H9 (cell line): ENCODE results near the gene RYR3. TPM values are rescaled to one million over a fixed set of nuclear protein-coding genes. Genes with fewer than 3 reads are reported as not detected.

Source experiments
- DNase-seq: peaks from one replicate; pipeline ENCODE4 v3.0.0-alpha.2; 2017
- H2AFZ ChIP-seq: one replicate; pipeline ENCODE4 v1.6.1; 2013; ENCODE audit warnings: mild to moderate bottlenecking, low read length, control low read depth, moderate library complexity
- H2AK5ac ChIP-seq: 2 replicates; pipeline ENCODE4 v1.6.1; 2013; ENCODE audit warnings: low read length, control low read depth, mixed read lengths; ENCODE audit not compliant: insufficient read length
- H2BK120ac ChIP-seq: one replicate; pipeline ENCODE4 v1.6.1; 2013; ENCODE audit warnings: low read depth, mild to moderate bottlenecking, low read length, control low read depth, inconsistent platforms; ENCODE audit not compliant: poor library complexity, severe bottlenecking
- H2BK12ac ChIP-seq: 2 replicates; pipeline ENCODE4 v1.6.1; 2013; ENCODE audit warnings: low read length, control low read depth, mixed read lengths, low read depth; ENCODE audit not compliant: insufficient read length
- H2BK15ac ChIP-seq: 2 replicates; pipeline ENCODE4 v1.6.1; 2013; ENCODE audit warnings: low read depth, low read length, control low read depth
- H2BK20ac ChIP-seq: one replicate; pipeline ENCODE4 v1.6.1; 2013; ENCODE audit warnings: low read depth, mild to moderate bottlenecking, low read length, control low read depth, inconsistent platforms; ENCODE audit not compliant: poor library complexity, severe bottlenecking
- H2BK5ac ChIP-seq: 2 replicates; pipeline ENCODE4 v1.6.1; 2013; ENCODE audit warnings: low read length, control low read depth, mixed read lengths; ENCODE audit not compliant: insufficient read length
- H3K14ac ChIP-seq: 2 replicates; pipeline ENCODE4 v1.6.1; 2013; ENCODE audit warnings: low read length, control low read depth; ENCODE audit not compliant: insufficient read depth
- H3K18ac ChIP-seq: 2 replicates; pipeline ENCODE4 v1.6.1; 2013; ENCODE audit warnings: low read depth, mild to moderate bottlenecking, mixed read lengths, low read length, control low read depth; ENCODE audit not compliant: insufficient read length
- H3K23ac ChIP-seq: 2 replicates; pipeline ENCODE4 v1.6.1; 2013; ENCODE audit warnings: low read length, control low read depth, mixed read lengths, low read depth; ENCODE audit not compliant: insufficient read length
- H3K23me2 ChIP-seq: 2 replicates; pipeline ENCODE4 v1.6.1; 2013; ENCODE audit warnings: low read depth, mild to moderate bottlenecking, mixed read lengths, low read length, control low read depth; ENCODE audit not compliant: insufficient read length, poor library complexity, severe bottlenecking
- H3K27ac ChIP-seq: 2 replicates; pipeline ENCODE4 v1.5.1; 2013; ENCODE audit warnings: low read length, control low read depth, mixed read lengths, low read depth; ENCODE audit not compliant: insufficient read length
- H3K27me3 ChIP-seq: 2 replicates; pipeline ENCODE4 v1.6.1; 2013; ENCODE audit warnings: low read length, control low read depth, inconsistent platforms; ENCODE audit not compliant: insufficient read depth
- H3K4ac ChIP-seq: 2 replicates; pipeline ENCODE4 v1.6.1; 2013; ENCODE audit warnings: low read depth, mild to moderate bottlenecking, control low read depth, inconsistent platforms, low read length, moderate library complexity
- H3K4me1 ChIP-seq: 2 replicates; pipeline ENCODE4 v1.6.1; 2013; ENCODE audit warnings: low read length, control low read depth, inconsistent platforms; ENCODE audit not compliant: insufficient read depth
- H3K4me2 ChIP-seq: 2 replicates; pipeline ENCODE4 v1.6.1; 2013; ENCODE audit warnings: low read length, control low read depth, mixed read lengths; ENCODE audit not compliant: insufficient read length, insufficient read depth
- H3K56ac ChIP-seq: 2 replicates; pipeline ENCODE4 v1.6.1; 2013; ENCODE audit warnings: low read depth, mild to moderate bottlenecking, mixed read lengths, low read length, control low read depth; ENCODE audit not compliant: insufficient read length
- H3K79me1 ChIP-seq: 2 replicates; pipeline ENCODE4 v1.6.1; 2013; ENCODE audit warnings: low read depth, mild to moderate bottlenecking, moderate library complexity, low read length, control low read depth, inconsistent platforms; ENCODE audit not compliant: insufficient read depth, poor library complexity, severe bottlenecking
- H3K79me2 ChIP-seq: 2 replicates; pipeline ENCODE4 v1.6.1; 2013; ENCODE audit warnings: low read length, control low read depth, inconsistent platforms; ENCODE audit not compliant: insufficient read depth
- H3K9ac ChIP-seq: 2 replicates; pipeline ENCODE4 v1.6.1; 2013; ENCODE audit warnings: low read length, control low read depth, mixed read lengths; ENCODE audit not compliant: insufficient read length; ENCODE audit errors: extremely low read depth
- H3K9me3 ChIP-seq: one replicate; pipeline ENCODE4 v1.6.1; 2013; ENCODE audit warnings: low read depth, low read length, inconsistent platforms; ENCODE audit not compliant: control insufficient read depth
- H3T11ph ChIP-seq: one replicate; pipeline ENCODE4 v1.6.1; 2013; ENCODE audit warnings: mild to moderate bottlenecking, low read length, control low read depth, inconsistent platforms
- H4K20me1 ChIP-seq: one replicate; pipeline ENCODE4 v1.6.1; 2013; ENCODE audit not compliant: control insufficient read depth, insufficient read length, insufficient read depth
- H4K5ac ChIP-seq: 2 replicates; pipeline ENCODE4 v1.6.1; 2013; ENCODE audit warnings: low read depth, mild to moderate bottlenecking, mixed read lengths, low read length, control low read depth; ENCODE audit not compliant: insufficient read length
- H4K8ac ChIP-seq: replicated peaks from 2 replicates; pipeline ENCODE4 v1.6.1; 2013; ENCODE audit warnings: low read length, control low read depth, mixed read lengths, low read depth; ENCODE audit not compliant: insufficient read length
- H4K91ac ChIP-seq: 2 replicates; pipeline ENCODE4 v1.6.1; 2013; ENCODE audit warnings: low read depth, mild to moderate bottlenecking, moderate library complexity, mixed read lengths, low read length, control low read depth; ENCODE audit not compliant: insufficient read length
- H3K27ac Mint-ChIP-seq, 3 experiments: 2 replicates in 2 of 3; 3 replicates in 1 of 3; pipeline ENCODE4 v1.8.0; 2020 to 2021; ENCODE audit warnings: mixed read lengths in 3 of 3, mild to moderate bottlenecking in 1 of 3, moderate library complexity in 1 of 3
- H3K27me3 Mint-ChIP-seq: 2 replicates; pipeline ENCODE4 v1.8.0; 2021; ENCODE audit warnings: low read depth, mild to moderate bottlenecking, moderate library complexity, mixed read lengths
- H3K36me3 Mint-ChIP-seq, 3 experiments: 2 replicates in 2 of 3; 3 replicates in 1 of 3; pipeline ENCODE4 v1.8.0; 2020 to 2021; ENCODE audit warnings: low read depth in 3 of 3, mixed read lengths in 3 of 3; ENCODE audit not compliant: insufficient read depth in 1 of 3
- H3K4me1 Mint-ChIP-seq, 2 experiments: 2 replicates each; pipeline ENCODE4 v1.8.0; 2020; ENCODE audit warnings: mixed read lengths in 2 of 2
- H3K4me3 Mint-ChIP-seq, 2 experiments: 2 replicates in 1 of 2; 3 replicates in 1 of 2; pipeline ENCODE4 v1.8.0; 2020 to 2021; ENCODE audit warnings: mild to moderate bottlenecking in 2 of 2, mixed read lengths in 2 of 2, moderate library complexity in 1 of 2
- H3K9me3 Mint-ChIP-seq, 2 experiments: 2 replicates in 1 of 2; 3 replicates in 1 of 2; pipeline ENCODE4 v1.8.0; 2020; ENCODE audit warnings: mild to moderate bottlenecking in 2 of 2, mixed read lengths in 2 of 2, moderate library complexity in 1 of 2
- CTCF ChIP-seq: fragments of 200-600 bp; sonication (generic); conservative IDR thresholded peaks from 3 replicates; pipeline ENCODE4 v1.8.0; 2021; ENCODE audit warnings: antibody characterized with exemption, mild to moderate bottlenecking
- WGBS: extraction: QIAGEN DNeasy Blood & Tissue Kit; methylation state at CpG from one replicate; pipeline ENCODE4 v1.1.7; 2013; ENCODE audit warnings: missing lambda C conversion rate, low lambda C conversion rate, mixed read lengths; ENCODE audit not compliant: insufficient read length; ENCODE audit errors: extremely low coverage; 5-methylcytosine and 5-hydroxymethylcytosine counted together
- total RNA-seq: library from RNA; stranded (reverse); gene quantifications from 2 replicates; pipeline ENCODE4 v1.2.1, GENCODE V29; 2021

The RYR3 gene
- total RNA-seq, 1 experiment from 2014 or later = 0.85 TPM

GRCh38 chr15:33454346-33454745 lies 143.6 kb downstream of the RYR3 start:
- no peak overlapping the region for H2BK120ac ChIP-seq

More at GRCh38 chr15:33454346-33454745, 143.6 kb downstream of the RYR3 start:
- Histone ChIP-seq H2BK5ac (no peak overlapping the region), H3K23me2 (no peaks in the 10 kb centered on the region), H3K27ac (no peak overlapping the region), H3K79me1 (no peaks in the 10 kb centered on the region), H4K5ac (no peak overlapping the region), H2BK12ac (no peak overlapping the region), H2BK20ac (no peak overlapping the region), H4K8ac (no peak overlapping the region), H3K4me2 (no peak overlapping the region), H4K91ac (no peak overlapping the region), H3K4me1 (peaks cover 2% of the 10 kb centered on the region; the same call in 1 of the 2 replicates), H3K9ac (no peak overlapping the region), H3K23ac (no peak overlapping the region), H3K18ac (no peak overlapping the region), H2BK15ac (no peak overlapping the region), H3K9me3 (no peaks in the 10 kb centered on the region), H3K79me2 (no peaks in the 10 kb centered on the region), H3K27me3 (no peaks in the 10 kb centered on the region), H3K4ac (no peak overlapping the region), H4K20me1 (no peaks in the 10 kb centered on the region), H3T11ph (no peak overlapping the region), H2AFZ (no peak overlapping the region), H3K14ac (no peak overlapping the region), H2AK5ac (no peak overlapping the region), H3K56ac (no peak overlapping the region)
- no peak for TF ChIP-seq CTCF
- H3K27me3 Mint-ChIP-seq = peaks cover 3% of the 10 kb centered on the region
- H3K4me1 Mint-ChIP-seq = peaks cover 6 to 9% of the 10 kb centered on the region in 2 experiments
- no peaks in the 10 kb centered on the region for H3K36me3 Mint-ChIP-seq
- whole genome bisulfite sequencing = no CpG with 5 or more reads among the region's 7 CpGs
- no peak overlapping the region for H3K4me3 Mint-ChIP-seq
- H3K9me3 Mint-ChIP-seq = no peaks in the 10 kb centered on the region; a peak in 1 of 5 replicates
- H3K27ac Mint-ChIP-seq = no peak overlapping the region
- DNase-seq = no peak
